Fibroblast of skin of right biceps (primary cell): ENCODE measurements around the gene MYOD1.

ENCODE experiments used
- DNase-seq: peaks from one replicate; pipeline ENCODE4 v3.0.0-alpha.2; 2013

Gene MYOD1

GRCh38 chr11:17735818-17736578 is 16.6 kb downstream of the MYOD1 start:
- DNase-seq: no peak

GRCh38 chr11:17736579-17736893 is 17.2 kb downstream of the MYOD1 start:
- no peak for DNase-seq

DNA sequence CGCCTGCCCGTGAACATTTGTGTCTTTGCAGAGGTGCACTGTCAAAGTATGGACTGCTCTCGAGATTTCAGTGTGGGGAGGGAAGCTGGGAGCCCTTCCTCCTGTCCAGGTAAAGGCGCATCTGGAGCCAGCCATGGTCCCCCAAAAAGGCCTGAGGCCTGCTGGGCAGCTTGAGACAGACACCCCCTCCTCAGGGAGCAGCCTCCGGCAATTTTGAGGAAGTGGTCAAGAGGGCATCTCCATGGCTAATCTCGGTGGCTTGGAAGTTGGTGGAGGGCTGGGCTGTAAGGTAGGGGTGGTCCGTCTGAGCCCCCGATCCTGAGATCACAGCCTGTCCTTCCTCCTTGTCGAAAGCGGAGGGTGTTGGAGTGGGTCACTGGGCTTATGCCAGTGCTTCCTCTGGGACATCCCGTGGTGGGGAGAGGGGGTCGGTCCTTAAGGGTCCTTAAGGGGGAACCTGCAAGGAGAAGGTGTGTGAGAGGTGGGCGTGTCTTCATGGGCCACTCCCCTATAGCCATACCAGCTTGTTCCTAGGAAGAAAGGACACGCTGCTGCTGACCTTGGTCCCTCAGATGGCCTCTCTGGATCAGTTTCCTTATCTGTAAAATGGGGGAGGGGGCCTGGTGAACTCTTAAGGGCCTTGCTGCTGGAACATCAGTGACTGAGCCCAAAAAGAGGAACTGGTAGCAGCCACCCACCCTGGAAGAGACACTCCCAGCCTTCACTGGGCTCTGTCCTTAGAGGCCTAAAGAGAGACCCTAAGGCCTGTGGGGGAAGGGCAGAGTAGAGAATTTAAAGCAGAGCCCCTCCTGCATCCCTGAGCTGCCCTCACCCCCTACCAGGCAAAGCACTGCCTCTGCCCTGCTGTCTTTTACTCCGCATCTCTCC is 17.8 kb downstream of the MYOD1 start:
- DNase-seq: no peak

DNA sequence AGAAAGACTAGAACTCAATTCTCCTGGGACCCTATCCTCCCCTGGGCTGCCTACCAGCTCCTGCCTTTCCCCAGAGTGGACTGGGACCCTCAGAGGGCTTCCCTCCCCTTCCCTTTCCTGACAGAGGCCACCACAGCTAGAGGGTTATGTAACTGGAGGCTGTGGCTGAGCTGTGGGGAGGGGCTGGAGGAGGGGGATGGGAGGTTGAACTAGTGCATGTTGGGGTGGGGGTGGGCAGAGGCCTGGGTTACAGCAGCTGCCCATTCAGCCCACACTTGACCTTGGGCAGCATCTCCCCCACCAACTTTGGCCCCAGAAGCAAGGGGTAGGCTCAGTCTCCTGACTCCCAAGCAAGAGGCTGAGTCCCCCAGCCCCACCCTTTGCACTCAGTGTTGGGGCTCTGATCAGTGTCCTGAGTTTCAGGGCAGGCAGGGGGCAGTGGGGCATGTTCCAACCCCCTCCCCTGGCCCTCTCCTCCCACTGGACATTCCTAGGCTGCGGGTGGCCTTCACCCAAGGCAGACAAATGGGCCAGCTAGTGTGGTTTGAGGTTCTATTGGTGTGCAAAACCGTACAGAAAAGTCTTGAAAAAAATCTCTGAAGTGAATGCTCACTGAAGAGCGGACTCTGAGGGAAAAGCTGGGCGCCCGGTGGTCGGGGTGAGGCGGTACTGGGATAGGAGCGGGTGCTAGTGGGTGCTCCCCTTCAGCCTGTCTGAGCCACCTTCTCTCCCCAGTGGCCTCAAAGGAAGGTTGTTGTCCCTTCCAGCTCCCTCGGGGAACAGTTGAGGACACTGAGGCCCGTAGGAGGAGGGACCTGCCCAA is 19.0 kb downstream of the MYOD1 start:
- no peak for DNase-seq

DNA sequence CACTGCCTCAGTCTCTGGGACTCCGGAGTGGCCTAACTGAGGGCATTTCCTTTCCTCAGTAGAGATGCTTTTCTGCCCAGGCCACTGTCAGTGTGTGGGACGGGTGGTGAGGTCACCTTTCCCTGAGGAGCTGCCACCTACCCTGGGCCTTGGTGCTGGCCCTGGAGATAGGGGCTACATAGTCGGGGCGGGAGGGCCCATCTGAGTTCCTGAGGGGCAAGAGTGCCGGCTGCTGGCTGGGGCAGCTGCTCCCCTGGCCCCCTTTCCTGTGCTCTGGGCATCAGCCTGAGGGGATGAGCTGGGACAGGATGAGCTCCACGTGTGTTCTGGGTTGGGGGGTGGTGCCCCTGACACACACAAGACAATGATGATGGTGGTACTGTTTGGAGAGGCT is 20.6 kb downstream of the MYOD1 start:
- no peak for DNase-seq

DNA sequence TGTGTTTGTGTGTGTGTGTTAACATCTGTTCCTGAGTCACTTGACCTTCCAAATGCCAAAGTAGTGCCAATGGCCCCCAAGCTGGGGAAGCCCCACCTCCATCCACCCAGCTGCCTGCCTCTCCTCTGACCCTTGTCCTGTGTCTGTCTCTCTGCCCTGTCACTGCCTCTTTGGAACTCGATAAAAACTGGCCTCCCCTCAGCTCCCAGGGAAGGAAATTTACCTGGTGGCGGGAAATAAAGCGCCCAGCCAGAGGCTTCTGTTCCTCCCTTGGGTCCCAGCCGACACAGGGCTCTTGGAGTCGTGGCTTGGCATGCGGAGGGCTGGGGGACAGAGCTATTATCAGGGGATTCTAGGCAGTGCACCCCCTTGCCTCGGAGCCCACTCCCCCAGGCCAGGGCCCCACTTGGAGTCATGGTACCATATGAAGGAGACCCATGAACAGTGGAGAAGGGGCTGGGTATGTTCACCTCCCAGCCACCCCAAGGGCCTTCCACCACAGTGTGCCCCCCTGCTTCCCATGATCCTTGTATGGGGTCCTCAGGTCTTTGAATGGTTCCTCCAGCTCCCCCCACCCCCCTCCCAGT is 21.4 kb downstream of the MYOD1 start:
- DNase-seq: no peak

DNA sequence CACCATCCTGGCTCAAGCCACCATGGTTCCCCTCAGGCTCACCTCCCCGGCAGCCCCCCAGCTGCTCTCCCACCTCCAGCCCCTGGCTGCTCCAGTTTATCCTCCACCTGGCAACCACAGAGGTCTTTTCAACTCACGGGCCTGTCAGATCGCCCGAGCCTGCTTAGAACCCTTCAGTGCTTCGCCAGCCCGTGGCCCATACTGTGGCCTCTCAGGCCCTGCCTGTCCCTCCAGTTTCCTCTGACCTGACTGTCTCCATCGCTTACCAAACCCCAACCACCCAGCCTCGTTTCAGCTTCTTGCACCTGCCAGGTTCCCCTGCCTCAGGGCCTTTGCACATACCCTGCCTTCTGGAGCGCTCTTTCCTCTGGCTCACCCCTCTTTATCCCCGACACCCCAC is 22.1 kb downstream of the MYOD1 start:
- DNase-seq: no peak

GRCh38 chr11:17742019-17742418 is 22.6 kb downstream of the MYOD1 start:
- DNase-seq: no peak

- no peak for DNase-seq
These were observed 23.8 kb downstream of the MYOD1 start for GRCh38 chr11:17743026-17743807.

DNA sequence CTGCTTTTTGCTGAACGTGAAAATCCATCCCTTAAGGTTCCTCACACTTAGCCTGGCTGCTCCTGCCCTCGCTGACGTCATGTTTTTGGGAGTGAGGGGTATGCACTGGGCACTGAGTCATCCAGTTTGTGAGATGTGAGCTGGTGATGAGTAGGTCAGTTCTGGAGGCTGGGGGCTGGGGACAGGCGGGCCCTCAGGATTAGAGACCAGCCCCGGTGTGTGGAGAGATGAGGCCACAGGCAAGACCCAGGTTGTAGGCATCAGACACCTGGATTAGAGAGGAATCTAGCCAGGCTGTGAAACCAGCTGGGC is 24.4 kb downstream of the MYOD1 start:
- DNase-seq: peak; percentile 77

GRCh38 chr11:17744151-17744940 is 25.0 kb downstream of the MYOD1 start:
- peak; percentile 48 for DNase-seq

GRCh38 chr11:17745023-17745772 is 25.8 kb downstream of the MYOD1 start:
- DNase-seq: no peak

DNA sequence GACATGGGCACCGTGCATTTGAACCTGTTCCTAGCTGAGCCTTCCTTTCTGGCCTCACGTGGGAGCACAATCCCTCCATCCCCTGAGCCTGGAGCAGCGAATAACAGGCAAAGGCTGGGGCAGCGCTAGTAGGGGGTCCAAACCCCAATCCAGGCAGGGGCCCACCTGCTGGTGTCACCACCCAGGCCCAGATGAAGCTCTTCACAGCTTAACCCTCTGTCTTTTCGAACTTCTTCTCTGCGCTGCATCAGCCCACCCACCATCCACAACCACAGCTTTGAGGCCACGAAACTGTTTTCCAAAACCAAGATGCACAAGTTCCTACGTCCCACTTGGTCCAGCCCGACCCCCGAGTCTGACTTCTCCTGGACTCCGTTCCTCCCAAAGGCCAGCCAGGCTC is 26.7 kb downstream of the MYOD1 start:
- DNase-seq: no peak

DNA sequence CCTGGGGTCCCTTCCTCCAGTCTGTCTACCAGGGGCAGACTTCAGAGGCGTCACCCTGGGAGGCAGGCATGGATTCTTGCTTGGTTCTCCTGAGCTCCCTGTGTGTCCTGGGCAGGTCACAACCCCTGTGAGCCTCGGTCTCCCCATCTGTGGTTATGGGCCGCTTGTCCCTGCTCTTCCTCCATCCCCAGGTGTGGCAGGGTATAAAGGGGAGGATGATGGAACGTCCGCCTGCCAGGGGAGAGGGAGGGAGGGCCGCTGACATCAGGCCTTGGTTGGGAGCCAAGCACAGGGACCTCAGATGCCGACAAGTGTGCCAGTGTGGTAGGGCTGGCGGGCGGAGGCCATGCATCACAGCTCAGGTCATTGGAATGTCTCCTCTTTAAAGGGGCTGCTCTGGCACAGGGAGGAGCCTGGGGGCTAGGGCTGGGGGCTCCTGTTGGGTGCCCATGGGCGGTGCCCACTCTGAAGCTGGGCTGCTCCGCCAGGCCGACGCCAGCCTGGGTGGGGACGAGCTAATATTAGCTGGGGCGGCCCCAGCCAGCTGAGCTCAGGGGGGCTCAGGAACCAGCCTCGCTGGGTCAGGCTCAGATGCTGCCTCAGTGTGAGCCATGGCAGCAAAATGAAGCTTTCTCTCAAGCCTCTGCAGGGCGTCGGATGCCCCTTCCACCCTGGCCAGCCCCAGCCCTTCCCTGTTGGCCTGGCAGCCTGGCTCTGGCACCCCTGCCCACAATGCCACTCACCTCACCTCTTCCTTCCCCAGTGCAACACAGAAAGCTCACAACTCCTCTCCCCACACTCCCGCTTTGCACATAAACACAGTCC is 28.0 kb downstream of the MYOD1 start:
- no peak for DNase-seq

DNA sequence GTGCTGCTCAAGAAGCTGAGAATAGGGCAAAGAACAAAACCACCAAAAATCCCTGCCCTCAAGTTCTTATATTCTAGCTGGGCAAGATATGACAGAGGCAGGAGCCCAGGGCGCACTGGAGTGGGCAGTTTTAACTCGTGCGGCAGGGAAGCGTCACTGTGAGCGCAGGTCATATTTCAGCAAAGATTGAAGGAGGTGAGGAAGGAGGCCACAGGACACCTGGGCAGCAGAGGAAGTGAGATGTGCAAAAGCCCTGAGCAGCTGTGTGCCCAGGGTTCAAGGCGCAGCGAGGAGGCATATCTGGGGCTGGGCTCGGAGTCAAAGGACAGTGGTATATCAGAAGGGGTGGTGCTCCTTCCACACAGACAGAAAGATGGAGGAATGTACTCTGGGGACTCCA is 28.7 kb downstream of the MYOD1 start:
- DNase-seq: no peak

DNA sequence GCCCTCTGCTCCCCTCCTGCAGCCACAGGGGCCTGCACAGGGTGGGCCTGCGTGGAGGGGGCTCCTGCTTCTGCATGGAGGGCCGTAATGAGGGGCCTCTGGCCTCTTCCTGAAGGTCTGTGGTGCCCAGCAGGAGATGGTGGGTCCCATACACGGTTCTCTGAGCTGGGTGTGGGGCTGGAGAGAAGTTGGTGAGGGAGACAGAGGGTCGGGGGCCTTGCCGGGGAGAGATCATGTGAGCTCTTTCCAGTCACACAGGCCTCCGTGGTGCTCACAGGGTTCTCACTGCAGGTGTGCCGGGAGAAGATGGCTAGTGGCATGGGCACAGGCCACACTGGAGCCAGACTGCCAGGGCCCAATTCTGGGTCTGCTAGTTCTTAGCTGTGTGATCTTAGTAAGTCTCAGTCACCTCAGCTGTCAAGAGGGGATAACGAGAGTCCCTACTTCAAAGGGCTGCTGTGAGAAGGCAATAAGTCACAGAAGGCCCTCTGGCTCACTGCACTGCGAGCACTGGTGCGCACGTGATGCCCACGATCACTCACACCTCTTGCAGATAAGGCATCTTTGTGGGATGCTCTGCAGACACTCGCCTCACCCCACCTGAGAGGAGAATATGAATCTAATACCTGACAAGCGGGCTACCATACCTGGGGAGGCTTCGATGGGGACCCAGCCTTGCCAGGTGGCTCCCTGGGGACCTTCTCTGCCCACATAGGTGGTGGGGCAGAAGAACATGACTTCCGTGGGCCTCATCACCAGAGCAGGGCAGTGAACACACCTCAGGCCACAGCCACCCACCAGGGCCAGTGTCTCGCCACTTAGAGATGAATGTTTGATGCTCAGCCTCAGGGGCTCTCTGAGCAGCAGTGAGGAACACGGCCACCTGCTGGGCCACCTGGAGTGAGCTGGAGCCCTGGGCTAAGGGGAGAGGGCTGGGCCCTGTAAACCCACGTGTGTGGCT is 29.7 kb downstream of the MYOD1 start:
- no peak for DNase-seq

- DNase-seq: no peak
These were observed 30.8 kb downstream of the MYOD1 start for GRCh38 chr11:17750013-17750800.

GRCh38 chr11:17750801-17751165 is 31.4 kb downstream of the MYOD1 start:
- no peak for DNase-seq
